B cell (primary cell): ENCODE measurements around the gene NFATC2. TPM values are rescaled to one million over a fixed set of nuclear protein-coding genes. Genes with fewer than 3 reads are reported as not detected.

ENCODE experiments used
- ATAC-seq: fragments of 200-7000 bp; cut with Tn5 transposase; one replicate; pipeline ENCODE4 v1.10.0; 2021; ENCODE audit warnings: low read depth, mild to moderate bottlenecking, moderate number of reproducible peaks, moderate library complexity
- CTCF ChIA-PET: fragments of 350-600 bp; sonication (Branson Sonifier 250); formaldehyde crosslinking; loops from one replicate; lab custom pipeline; 2021; ENCODE audit warnings: antibody characterized with exemption, inconsistent platforms; lab: Charles Lee
- POLR2A ChIA-PET: fragments of 350-600 bp; sonication (Branson Sonifier 250); formaldehyde crosslinking; loops from one replicate; lab custom pipeline; 2021; ENCODE audit warnings: antibody characterized with exemption; lab: Charles Lee
- DNase-seq: peaks from one replicate; pipeline ENCODE4 v3.0.0; 2013
- H2AFZ ChIP-seq: 2 replicates; pipeline ENCODE4 v1.6.1; 2012; ENCODE audit warnings: mild to moderate bottlenecking, low read depth, low read length; ENCODE audit not compliant: insufficient read depth, poor library complexity, severe bottlenecking
- H3K27ac ChIP-seq, 2 donors: 1 replicate in 1 of 2; 2 replicates in 1 of 2; pipeline ENCODE4 v1.5.1; 2012 to 2013; ENCODE audit warnings: low read length in 2 of 2, mild to moderate bottlenecking in 2 of 2, moderate library complexity in 1 of 2
- H3K27me3 ChIP-seq, 4 experiments: fragments of 200-600 bp in 1 of 4; sonication (generic) in 1 of 4; replicated peaks in 1 of 4; 1 replicate in 2 of 4; 2 replicates in 2 of 4; pipeline versions ENCODE4 v1.6.1 to v1.7.0; 2013 to 2016; ENCODE audit warnings: low read length in 3 of 4, mild to moderate bottlenecking in 2 of 4, mixed read lengths in 1 of 4, moderate library complexity in 1 of 4; ENCODE audit not compliant: insufficient read depth in 4 of 4, control insufficient read depth in 3 of 4; ENCODE audit errors: control extremely low read depth in 1 of 4
- H3K36me3 ChIP-seq, 2 experiments: replicated peaks in 1 of 2; 1 replicate in 1 of 2; 2 replicates in 1 of 2; pipeline versions ENCODE4 v1.6.1 to v1.7.1; 2013; ENCODE audit warnings: low read length in 1 of 2; ENCODE audit not compliant: insufficient read depth in 2 of 2, control insufficient read depth in 1 of 2; ENCODE audit errors: control extremely low read depth in 1 of 2, extremely low read depth in 1 of 2
- H3K4me1 ChIP-seq, 2 donors: fragments of 200-600 bp in 1 of 2; sonication (generic) in 1 of 2; 1 replicate in 1 of 2; 2 replicates in 1 of 2; pipeline versions ENCODE4 v1.5.1 to v1.6.1; 2013 to 2017; ENCODE audit warnings: low read length in 2 of 2; ENCODE audit not compliant: control insufficient read depth in 2 of 2, insufficient read depth in 2 of 2
- H3K4me2 ChIP-seq: replicated peaks from 2 replicates; pipeline ENCODE3; 2012; ENCODE audit warnings: mild to moderate bottlenecking, low read depth, low read length; ENCODE audit not compliant: poor library complexity, severe bottlenecking
- H3K4me3 ChIP-seq, 5 experiments: fragments of 200-600 bp in 1 of 5; sonication (generic) in 1 of 5; 1 replicate in 3 of 5; 2 replicates in 2 of 5; pipeline versions ENCODE4 v1.5.1 to v1.7.0; 2011 to 2016; ENCODE audit warnings: low read length in 4 of 5, mild to moderate bottlenecking in 4 of 5, low read depth in 2 of 5, control low read depth in 1 of 5, moderate library complexity in 1 of 5; ENCODE audit not compliant: insufficient read depth in 1 of 5; ENCODE audit errors: control extremely low read depth in 1 of 5, extremely low read depth in 1 of 5
- H3K79me2 ChIP-seq: fragments of 200-600 bp; sonication (generic); one replicate; pipeline ENCODE4 v1.6.0; 2016; ENCODE audit warnings: low read length; ENCODE audit not compliant: control insufficient read depth, insufficient read depth
- H3K9ac ChIP-seq: fragments of 200-600 bp; sonication (generic); 2 replicates; pipeline ENCODE4 v1.6.1; 2017; ENCODE audit warnings: mild to moderate bottlenecking, low read length, moderate library complexity
- H3K9me3 ChIP-seq, 3 donors: one replicate each; pipeline versions ENCODE4 v1.6.1 to v1.7.1; 2013; ENCODE audit warnings: low read length in 2 of 3; ENCODE audit not compliant: control insufficient read depth in 2 of 3, insufficient read depth in 1 of 3; ENCODE audit errors: control extremely low read depth in 1 of 3
- H4K20me1 ChIP-seq: 2 replicates; pipeline ENCODE4 v1.6.0; 2012; ENCODE audit warnings: mild to moderate bottlenecking, low read length; ENCODE audit not compliant: insufficient read depth, control insufficient read depth, poor library complexity, severe bottlenecking
- H3K27ac Mint-ChIP-seq: one replicate; pipeline ENCODE4 v1.8.0; 2021; ENCODE audit warnings: mixed read lengths
- H3K27me3 Mint-ChIP-seq: one replicate; pipeline ENCODE4 v1.8.0; 2021; ENCODE audit warnings: mixed read lengths
- H3K4me1 Mint-ChIP-seq: one replicate; pipeline ENCODE4 v1.8.0; 2021; ENCODE audit warnings: mixed read lengths
- H3K4me3 Mint-ChIP-seq: one replicate; pipeline ENCODE4 v1.8.0; 2021; ENCODE audit warnings: mixed read lengths
- H3K9me3 Mint-ChIP-seq: one replicate; pipeline ENCODE4 v1.8.0; 2022; ENCODE audit warnings: mixed read lengths; ENCODE audit not compliant: insufficient read depth
- CTCF ChIP-seq: fragments of 200-600 bp; IDR thresholded peaks from one replicate; pipeline ENCODE4 v1.8.0; 2022; ENCODE audit warnings: antibody characterized with exemption, mild to moderate bottlenecking
- EZH2 ChIP-seq: IDR thresholded peaks from 2 replicates; pipeline ENCODE4 v1.6.1; 2012; ENCODE audit warnings: borderline replicate concordance, low read depth, mild to moderate bottlenecking, moderate library complexity, low read length; ENCODE audit not compliant: insufficient read depth, poor library complexity, severe bottlenecking
- WGBS: methylation state at CpG from one replicate; pipeline ENCODE4 v1.1.5; 2013; ENCODE audit warnings: missing lambda C conversion rate; ENCODE audit not compliant: insufficient coverage; 5-methylcytosine and 5-hydroxymethylcytosine counted together
- intact Hi-C: fragments of 100-400 bp; cut with micrococcal nuclease; formaldehyde crosslinking; loops from one replicate; pipeline ENCODE4 v1.10.0; 2022
- polyA plus RNA-seq: library from polyadenylated mRNA; depleted of rRNA; stranded (reverse); fragments of >200 nt; gene quantifications from 2 replicates; pipeline ENCODE4 v1.2.3, GENCODE V29; 2012
- total RNA-seq, 2 donors: library from RNA; stranded (reverse); fragments of 120-200 nt in 1 of 2; gene quantifications; 1 replicate in 1 of 2; 2 replicates in 1 of 2; pipeline versions ENCODE4 v1.2.3 to v1.2.4, GENCODE V29; 2013 to 2022

The NFATC2 gene
- total and polyA plus RNA-seq, 2 donors (not counting 1 experiment from before 2014, with no cell fraction given) = 10.1 to 38.0 TPM

- peaks cover 2% of the 10 kb centered on the region for H3K9me3 Mint-ChIP-seq
- intact Hi-C loops = no loop called here
- CTCF ChIA-PET = interaction anchor here (0.8 to 3.5 kb wide), 6 partner anchors 8 to 247 kb away, joined by 3 to 28 read pairs (median 3); no protein-coding TSS in a partner anchor
- H3K79me2 ChIP-seq = no peaks in the 10 kb centered on the region
- peaks cover 23% of the 10 kb centered on the region for H3K4me1 Mint-ChIP-seq
- H3K27ac Mint-ChIP-seq = no peak overlapping the region
- no peak for ATAC-seq
- no peak overlapping the region for H2AFZ ChIP-seq
- no peaks in the 10 kb centered on the region for H3K27me3 Mint-ChIP-seq
- no peak for TF ChIP-seq EZH2
- no peak for TF ChIP-seq CTCF
- H3K36me3 ChIP-seq = no peaks in the 10 kb centered on the region
- H3K4me2 ChIP-seq = no peak overlapping the region
- peaks cover 15 to 20% of the 10 kb centered on the region in 2 donors for H3K4me1 ChIP-seq
- DNase-seq = no peak
- WGBS = 98% methylated on average over 17 of the region's 19 CpGs
- no peak overlapping the region for H3K4me3 Mint-ChIP-seq
- POLR2A ChIA-PET = no interaction called here
- no peak overlapping the region for H3K9ac ChIP-seq
- H3K4me3 ChIP-seq = no peak overlapping the region
- H3K9me3 ChIP-seq = peaks cover 0 to 27% (median 7%) of the 10 kb centered on the region in 3 donors
- H3K27ac ChIP-seq = no peak overlapping the region
- H3K27me3 ChIP-seq = no peaks in the 10 kb centered on the region
- no peaks in the 10 kb centered on the region for H4K20me1 ChIP-seq
These were observed 164.2 kb downstream of the NFATC2 start for GRCh38 chr20:51378171-51378928.

GRCh38 chr20:51377132-51377531 lies 165.4 kb downstream of the NFATC2 start:
- Histone ChIP-seq H2AFZ (no peak overlapping the region), H3K9ac (no peak overlapping the region), H3K27ac (no peak overlapping the region), H3K4me3 (no peak overlapping the region), H3K36me3 (no peaks in the 10 kb centered on the region), H3K4me1 (peaks cover 15 to 22% of the 10 kb centered on the region in 2 donors), H3K9me3 (peaks cover 0 to 27% (median 7%) of the 10 kb centered on the region in 3 donors), H3K4me2 (no peak overlapping the region), H3K27me3 (no peaks in the 10 kb centered on the region), H3K79me2 (no peaks in the 10 kb centered on the region), H4K20me1 (no peaks in the 10 kb centered on the region)
- Mint-ChIP-seq H3K9me3 (peaks cover 2% of the 10 kb centered on the region), H3K4me1 (peaks cover 25% of the 10 kb centered on the region), H3K27me3 (peaks cover 2% of the 10 kb centered on the region), H3K27ac (no peak overlapping the region), H3K4me3 (no peak overlapping the region)
- TF ChIP-seq EZH2 (no peak), CTCF (no peak)
- CTCF ChIA-PET = interaction anchor here (0.5 kb wide), 1 partner anchor 81 kb away, joined by 3 read pairs; no protein-coding TSS in a partner anchor
- intact Hi-C loops = no loop called here
- ATAC-seq (no peak), DNase-seq (no peak)
- 100% methylated on average over 6 of the region's 8 CpGs for WGBS
- POLR2A ChIA-PET = no interaction called here
